ENCODE measurements around the gene CARMIL1.

DNA sequence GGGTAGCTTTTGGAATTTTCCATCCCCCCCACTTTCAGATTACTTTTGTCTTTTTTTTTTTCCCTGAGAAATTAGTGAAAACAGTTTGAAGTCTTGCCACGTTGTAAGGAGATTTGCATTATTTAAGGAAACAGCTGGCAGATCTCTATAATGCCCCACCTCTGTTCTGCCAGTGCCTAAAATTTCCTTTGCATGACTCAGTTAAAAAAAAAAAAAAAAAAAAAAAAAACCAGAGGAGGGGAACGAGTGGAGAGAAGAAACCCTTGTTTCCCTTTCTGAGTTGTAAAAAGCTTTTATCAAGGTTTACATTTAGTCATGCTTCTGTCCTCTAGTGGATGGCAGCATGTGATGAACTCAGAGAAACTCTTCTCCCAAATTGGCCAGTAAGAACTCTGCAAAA is 33.5 kb downstream of the CARMIL1 start:
- no peak; the same call in 1 of the 2 replicates for TF ChIP-seq CTCF (IDR thresholded peaks at IDR 0.05)
- no peak for TF ChIP-seq GABPA (IDR thresholded peaks at IDR 0.05; ENCODE audit: low read depth)
